Measurements from ENCODE around the gene AMIGO2. TPM values are rescaled to one million over a fixed set of nuclear protein-coding genes. Genes with fewer than 3 reads are reported as not detected.

The AMIGO2 gene
- total RNA-seq, 5 donors from 2014 or later (not counting 1 experiment from before 2014, with no cell fraction given) = 9.6 to 15.4 (median 14.2) TPM

DNA sequence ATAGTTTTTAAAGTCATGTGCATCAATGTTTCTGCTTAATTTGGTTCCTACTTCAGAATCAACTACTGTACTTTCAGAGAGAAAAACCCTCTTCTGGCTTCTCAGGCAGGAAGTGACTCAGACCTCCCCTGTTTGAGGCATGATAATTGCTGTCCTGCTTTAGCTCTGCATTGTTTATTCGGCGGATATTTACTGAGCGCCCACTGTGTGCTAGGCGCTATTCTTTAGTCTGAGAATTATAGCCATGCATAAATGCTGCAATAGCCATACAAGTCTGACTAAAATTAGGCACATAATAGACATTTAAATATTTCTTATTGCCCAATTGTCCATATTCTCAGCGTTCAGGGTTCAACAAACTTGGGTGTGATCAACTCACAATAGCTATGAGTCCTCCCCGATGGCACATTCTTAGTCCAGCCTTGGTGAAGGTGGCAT lies 6.1 kb upstream of the AMIGO2 start:
- Mint-ChIP-seq H3K27me3 (no peaks in the 10 kb centered on the region), H3K36me3 (peaks cover 8% of the 10 kb centered on the region), H3K9me3 (peaks cover 0 to 13% (median under 1%) of the 10 kb centered on the region in 3 donors), H3K27ac (peak overlapping the region; percentile 93 to 95), H3K4me1 (peaks cover 59 to 64% (median 59%) of the 10 kb centered on the region in 3 donors), H3K4me3 (peak overlapping the region in 1 of 3 donors; percentile 40)
- ChIA-PET CTCF (interaction anchor here in 1 of 2 donors (1.0 to 2.6 kb wide), 3 partner anchors 10 to 312 kb away, joined by 5 to 6 read pairs (median 6); no protein-coding TSS in a partner anchor), POLR2A (interaction anchor here (0.6 to 1.0 kb wide), 3 partner anchors 10 to 122 kb away, joined by 3 to 21 read pairs (median 4); no protein-coding TSS in a partner anchor)
- H3K4me1 ChIP-seq (ENCODE audit: control insufficient read depth in 1 of 2, extremely low read depth in 1 of 2, insufficient read depth in 2 of 2, low read length in 2 of 2) = peaks cover 15 to 26% of the 10 kb centered on the region in 2 experiments
- no peak overlapping the region for H3K4me3 ChIP-seq (ENCODE audit: control insufficient read depth in 1 of 2, extremely low read depth in 1 of 2, low read length in 1 of 2)
- DNase-seq (peak in 15 of 35 experiments; percentile 6 to 71 (median 25)), ATAC-seq (replicated peaks in 1 of 4) (peak; percentile 82 to 95 (median 90))
- WGBS (ENCODE audit: insufficient coverage) = 0% methylated on average over 4 of the region's 6 CpGs
- H3K9me3 ChIP-seq = no peaks in the 10 kb centered on the region
- peak overlapping the region; percentile 65 for H3K27ac ChIP-seq (ENCODE audit: low read length)
- no peaks in the 10 kb centered on the region for H3K36me3 ChIP-seq (ENCODE audit: control insufficient read depth in 2 of 2, extremely low read depth in 1 of 2, insufficient read depth in 1 of 2, low read length in 1 of 2)
- no peaks in the 10 kb centered on the region for H3K27me3 ChIP-seq (replicated peaks in 1 of 2; ENCODE audit: control insufficient read depth in 2 of 2, extremely low read depth in 1 of 2, insufficient read depth in 2 of 2, low read length in 1 of 2)

GRCh38 chr12:47084172-47084571 lies 4.4 kb upstream of the AMIGO2 start:
- peak overlapping the region; percentile 93 to 95 for H3K27ac Mint-ChIP-seq
- Histone ChIP-seq H3K4me3 (ENCODE audit: control insufficient read depth in 1 of 2, extremely low read depth in 1 of 2, low read length in 1 of 2) (no peak overlapping the region), H3K27me3 (replicated peaks in 1 of 2; ENCODE audit: control insufficient read depth in 2 of 2, extremely low read depth in 1 of 2, insufficient read depth in 2 of 2, low read length in 1 of 2) (no peaks in the 10 kb centered on the region), H3K9me3 (no peaks in the 10 kb centered on the region), H3K36me3 (ENCODE audit: control insufficient read depth in 2 of 2, extremely low read depth in 1 of 2, insufficient read depth in 1 of 2, low read length in 1 of 2) (no peaks in the 10 kb centered on the region), H3K4me1 (ENCODE audit: control insufficient read depth in 1 of 2, extremely low read depth in 1 of 2, insufficient read depth in 2 of 2, low read length in 2 of 2) (peaks cover 15 to 30% of the 10 kb centered on the region in 2 experiments), H3K27ac (ENCODE audit: low read length) (peak overlapping the region; percentile 65)
- H3K27me3 Mint-ChIP-seq = no peaks in the 10 kb centered on the region
- no peaks in the 10 kb centered on the region for H3K36me3 Mint-ChIP-seq
- peaks cover 69 to 73% (median 69%) of the 10 kb centered on the region in 3 donors for H3K4me1 Mint-ChIP-seq
- no peaks in the 10 kb centered on the region for H3K9me3 Mint-ChIP-seq
- ChIA-PET CTCF (interaction anchor here in 1 of 2 donors (2.6 kb wide), 1 partner anchor 124 kb away, joined by 6 read pairs; no protein-coding TSS in a partner anchor), POLR2A (no interaction called here)
- no peak for DNase-seq
- no peak for ATAC-seq (replicated peaks in 1 of 4)
- WGBS (ENCODE audit: insufficient coverage) = no CpG with 5 or more reads among the region's 1 CpG
- H3K4me3 Mint-ChIP-seq = peak overlapping the region in 2 of 3 donors; percentile 39 to 40

GRCh38 chr12:47082796-47083621 lies 3.2 kb upstream of the AMIGO2 start:
- Mint-ChIP-seq H3K27ac (peak overlapping the region; percentile 93 to 95), H3K4me1 (peaks cover 80 to 82% (median 81%) of the 10 kb centered on the region in 3 donors), H3K9me3 (no peaks in the 10 kb centered on the region), H3K27me3 (no peaks in the 10 kb centered on the region), H3K4me3 (peak overlapping the region in 1 of 3 donors; percentile 40), H3K36me3 (no peaks in the 10 kb centered on the region)
- H3K27ac ChIP-seq (ENCODE audit: low read length) = peak overlapping the region; percentile 11
- no peaks in the 10 kb centered on the region for H3K9me3 ChIP-seq
- H3K27me3 ChIP-seq (replicated peaks in 1 of 2; ENCODE audit: control insufficient read depth in 2 of 2, extremely low read depth in 1 of 2, insufficient read depth in 2 of 2, low read length in 1 of 2) = no peaks in the 10 kb centered on the region
- H3K4me1 ChIP-seq (ENCODE audit: control insufficient read depth in 1 of 2, extremely low read depth in 1 of 2, insufficient read depth in 2 of 2, low read length in 2 of 2) = peaks cover 18 to 39% of the 10 kb centered on the region in 2 experiments
- 61% methylated on average over 3 of the region's 7 CpGs for WGBS (ENCODE audit: insufficient coverage)
- ATAC-seq (replicated peaks in 1 of 4) = no peak
- no peaks in the 10 kb centered on the region for H3K36me3 ChIP-seq (ENCODE audit: control insufficient read depth in 2 of 2, extremely low read depth in 1 of 2, insufficient read depth in 1 of 2, low read length in 1 of 2)
- H3K4me3 ChIP-seq (ENCODE audit: control insufficient read depth in 1 of 2, extremely low read depth in 1 of 2, low read length in 1 of 2) = no peak overlapping the region
- DNase-seq = peak in 1 of 35 experiments; percentile 16
- ChIA-PET CTCF (interaction anchor here in 1 of 2 donors (0.7 kb wide), 2 partner anchors 112 to 314 kb away, joined by 3 to 4 read pairs; no protein-coding TSS in a partner anchor), POLR2A (interaction anchor here (0.5 to 0.7 kb wide), 3 partner anchors 11 to 1891 kb away, joined by 3 to 5 read pairs (median 3); no protein-coding TSS in a partner anchor)

- Mint-ChIP-seq H3K27ac (peak overlapping the region; percentile 93 to 95), H3K4me1 (peaks cover 84 to 85% (median 85%) of the 10 kb centered on the region in 3 donors), H3K4me3 (peak overlapping the region in 1 of 3 donors; percentile 99), H3K36me3 (no peaks in the 10 kb centered on the region), H3K27me3 (no peaks in the 10 kb centered on the region), H3K9me3 (no peaks in the 10 kb centered on the region)
- ATAC-seq (replicated peaks in 1 of 4) (no peak), DNase-seq (no peak)
- Histone ChIP-seq H3K27me3 (replicated peaks in 1 of 2; ENCODE audit: control insufficient read depth in 2 of 2, extremely low read depth in 1 of 2, insufficient read depth in 2 of 2, low read length in 1 of 2) (no peaks in the 10 kb centered on the region), H3K9me3 (no peaks in the 10 kb centered on the region), H3K4me3 (ENCODE audit: control insufficient read depth in 1 of 2, extremely low read depth in 1 of 2, low read length in 1 of 2) (no peak overlapping the region), H3K27ac (ENCODE audit: low read length) (peak overlapping the region; percentile 85), H3K4me1 (ENCODE audit: control insufficient read depth in 1 of 2, extremely low read depth in 1 of 2, insufficient read depth in 2 of 2, low read length in 2 of 2) (peaks cover 22 to 46% of the 10 kb centered on the region in 2 experiments), H3K36me3 (ENCODE audit: control insufficient read depth in 2 of 2, extremely low read depth in 1 of 2, insufficient read depth in 1 of 2, low read length in 1 of 2) (no peaks in the 10 kb centered on the region)
- ChIA-PET CTCF (interaction anchor here in 1 of 2 donors (0.7 kb wide), 1 partner anchor 315 kb away, joined by 3 read pairs; no protein-coding TSS in a partner anchor), POLR2A (interaction anchor here (0.6 to 0.9 kb wide), 4 partner anchors 11 to 1892 kb away, joined by 3 to 5 read pairs (median 3); no protein-coding TSS in a partner anchor)
- WGBS (ENCODE audit: insufficient coverage) = no CpG with 5 or more reads among the region's 3 CpGs
Observed at GRCh38 chr12:47082283-47082682, 2.5 kb upstream of the AMIGO2 start.

DNA sequence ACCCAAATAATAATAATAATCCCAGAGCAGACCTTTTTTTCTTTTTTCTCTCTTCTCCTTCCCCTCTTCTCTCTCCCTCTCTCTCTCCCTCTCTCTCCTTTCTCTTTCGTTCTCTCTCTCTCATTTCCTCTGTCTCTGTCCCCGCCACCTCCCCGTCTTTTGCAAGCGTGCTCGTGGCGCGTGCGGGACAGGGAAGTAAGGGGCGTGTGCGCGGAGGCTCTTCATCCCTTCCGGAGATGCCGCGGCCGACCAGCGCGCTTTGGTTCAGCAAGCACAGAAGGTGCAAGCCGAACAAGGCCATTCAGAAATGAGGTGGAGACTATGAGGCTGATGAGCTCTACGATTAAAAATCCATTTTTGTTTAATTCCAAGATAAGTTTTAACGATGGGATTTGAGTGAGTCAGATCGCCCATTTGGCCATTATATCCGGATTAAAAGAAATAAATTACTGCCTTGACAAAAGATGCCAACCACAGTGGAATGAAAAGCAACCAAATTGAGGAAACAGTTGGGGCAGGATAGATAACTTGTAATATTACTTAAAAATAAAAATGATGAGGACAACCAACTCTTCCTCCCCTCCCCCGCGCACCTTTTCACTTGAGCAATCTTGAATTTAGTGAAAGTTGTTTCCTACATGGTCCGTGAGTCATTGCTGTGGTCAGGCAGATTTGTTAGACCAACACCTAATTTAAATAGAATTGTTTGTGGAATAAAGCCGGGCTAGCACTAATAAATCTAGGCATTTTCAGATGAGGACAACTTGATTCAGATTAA lies 1.2 kb upstream of the AMIGO2 start:
- Histone ChIP-seq H3K27me3 (replicated peaks in 1 of 2; ENCODE audit: control insufficient read depth in 2 of 2, extremely low read depth in 1 of 2, insufficient read depth in 2 of 2, low read length in 1 of 2) (no peaks in the 10 kb centered on the region), H3K36me3 (ENCODE audit: control insufficient read depth in 2 of 2, extremely low read depth in 1 of 2, insufficient read depth in 1 of 2, low read length in 1 of 2) (no peaks in the 10 kb centered on the region), H3K9me3 (no peaks in the 10 kb centered on the region), H3K4me1 (ENCODE audit: control insufficient read depth in 1 of 2, extremely low read depth in 1 of 2, insufficient read depth in 2 of 2, low read length in 2 of 2) (peaks cover 22 to 45% of the 10 kb centered on the region in 2 experiments), H3K4me3 (ENCODE audit: control insufficient read depth in 1 of 2, extremely low read depth in 1 of 2, low read length in 1 of 2) (peak overlapping the region; percentile 81 to 99), H3K27ac (ENCODE audit: low read length) (peak overlapping the region; percentile 85)
- Mint-ChIP-seq H3K9me3 (no peaks in the 10 kb centered on the region), H3K4me3 (peak overlapping the region; percentile 92 to 99 (median 96)), H3K36me3 (no peaks in the 10 kb centered on the region), H3K27me3 (no peaks in the 10 kb centered on the region), H3K27ac (peak overlapping the region; percentile 93 to 95), H3K4me1 (peaks cover 83 to 91% (median 89%) of the 10 kb centered on the region in 3 donors)
- 5% methylated on average over 7 of the region's 26 CpGs for WGBS (ENCODE audit: insufficient coverage)
- POLR2A ChIA-PET = interaction anchor here in 1 of 2 donors (1.0 to 1.6 kb wide), 2 partner anchors 10 to 135 kb away, joined by 3 read pairs; no protein-coding TSS in a partner anchor
- peak in 3 of 4 experiments; percentile 11 to 35 (median 16) for ATAC-seq (replicated peaks in 1 of 4)
- CTCF ChIA-PET = interaction anchor here in 1 of 2 donors (0.7 to 1.9 kb wide), 2 partner anchors 10 to 227 kb away, joined by 3 to 6 read pairs; no protein-coding TSS in a partner anchor
- DNase-seq = peak in 29 of 35 experiments; percentile 10 to 70 (median 29)

Data from T-cell (primary cell).